CD4-positive, alpha-beta T cell treated with Interleukin-4 for 1 hour (primary cell): ENCODE data around the gene PAX8.
A peak's percentile ranks its signal among the peaks of the same experiment; 100 is the strongest.

Experiments used
- DNase-seq, 2 donors: peaks; one replicate each; pipeline ENCODE4 v3.0.0-alpha.2; 2020 to 2022

Gene PAX8

GRCh38 chr2:113236367-113237159 lies 42.2 kb downstream of the PAX8 start:
- no peak for DNase-seq

GRCh38 chr2:113235347-113236226 lies 43.1 kb downstream of the PAX8 start:
- peak in 1 of 2 donors; percentile 74 for DNase-seq

- DNase-seq: no peak
Measured at GRCh38 chr2:113234721-113235346, 43.9 kb downstream of the PAX8 start.

GRCh38 chr2:113233593-113234550 lies 44.8 kb downstream of the PAX8 start:
- no peak for DNase-seq

DNA sequence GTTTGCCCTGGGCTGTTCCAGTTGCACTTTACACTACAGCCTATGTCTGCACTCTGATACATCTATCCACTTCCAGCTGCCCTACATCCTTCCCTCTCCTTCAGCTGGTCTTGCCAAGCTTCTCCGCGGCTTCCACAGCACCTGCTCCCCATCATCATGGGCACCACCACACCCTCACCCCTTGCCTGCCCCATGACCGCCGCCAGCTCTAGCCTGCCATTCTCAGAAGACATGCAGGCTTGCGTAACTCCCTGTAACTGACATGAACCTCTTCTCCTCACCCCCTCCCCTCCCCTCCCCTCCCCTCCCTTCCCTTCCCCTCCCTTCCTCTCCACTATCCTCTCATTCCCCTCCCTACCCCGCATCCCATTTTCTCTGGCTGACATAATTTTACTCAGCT lies 46.0 kb downstream of the PAX8 start:
- no peak for DNase-seq

DNA sequence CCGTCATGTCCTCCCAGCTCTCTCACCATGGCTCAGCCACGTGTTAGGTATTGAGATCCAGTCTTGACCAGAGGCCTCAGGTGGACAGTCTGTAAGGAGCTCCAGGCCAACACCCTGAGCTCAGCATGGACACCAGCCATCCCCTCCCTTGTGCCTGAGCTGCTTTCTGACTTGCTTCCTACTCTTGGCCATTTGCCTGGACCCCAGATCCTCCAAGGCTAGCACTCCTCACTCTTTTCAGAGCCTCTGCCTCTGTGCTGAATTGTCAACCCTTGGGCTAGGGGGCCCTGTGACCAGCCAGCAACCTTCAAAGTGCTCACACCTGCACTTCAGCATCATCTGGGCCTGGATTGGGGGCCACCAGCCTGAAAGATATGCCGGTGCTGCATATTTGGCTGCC lies 46.6 kb downstream of the PAX8 start:
- DNase-seq: no peak

GRCh38 chr2:113231064-113231463 lies 47.7 kb downstream of the PAX8 start:
- DNase-seq: no peak

DNA sequence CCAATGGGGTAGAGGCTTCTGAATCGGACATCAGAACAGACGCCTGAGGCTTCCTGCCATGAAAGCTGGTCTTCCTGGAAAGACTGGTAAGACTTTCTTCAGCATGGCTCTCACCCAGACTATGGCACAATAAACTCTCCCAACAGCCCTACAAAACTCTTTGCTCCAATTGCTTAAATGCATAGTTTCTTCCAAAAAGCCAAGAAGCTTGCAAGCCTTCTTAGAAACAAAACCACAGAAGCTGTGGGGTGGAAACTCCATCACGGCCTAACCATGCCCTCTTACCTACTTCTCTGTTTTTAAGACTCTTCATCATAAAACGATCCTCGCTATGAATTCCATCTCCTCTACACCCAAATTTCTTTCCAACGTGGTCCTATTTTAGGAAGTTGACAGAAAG lies 48.2 kb downstream of the PAX8 start:
- no peak for DNase-seq

DNA sequence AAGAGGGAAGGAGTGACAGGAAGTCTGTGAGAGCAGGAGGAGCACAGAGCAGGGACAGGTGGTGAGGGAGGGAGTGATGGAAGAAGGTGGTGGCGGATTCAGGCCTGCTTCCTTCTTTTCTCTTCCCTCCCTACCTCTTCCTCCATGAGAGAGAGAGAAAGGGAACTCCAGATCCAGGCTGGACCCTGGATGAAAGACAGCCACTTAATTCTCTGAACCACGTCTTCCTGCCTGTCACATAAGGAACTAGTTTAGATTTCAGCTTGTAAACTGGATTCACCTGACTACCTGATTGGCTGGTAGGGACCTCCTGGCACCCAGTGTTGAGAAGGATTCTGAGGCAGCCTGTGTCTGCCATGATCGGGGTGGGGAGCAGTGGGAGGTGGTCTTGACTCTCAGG lies 48.9 kb downstream of the PAX8 start:
- no peak for DNase-seq

GRCh38 chr2:113228991-113229716 lies 49.6 kb downstream of the PAX8 start:
- no peak for DNase-seq

GRCh38 chr2:113228351-113228750 lies 50.4 kb downstream of the PAX8 start:
- no peak for DNase-seq

- no peak for DNase-seq
Measured at GRCh38 chr2:113227698-113228097, 51.0 kb downstream of the PAX8 start.

GRCh38 chr2:113227290-113227689 lies 51.4 kb downstream of the PAX8 start:
- no peak for DNase-seq

GRCh38 chr2:113226462-113226861 lies 52.3 kb downstream of the PAX8 start:
- DNase-seq: no peak

DNA sequence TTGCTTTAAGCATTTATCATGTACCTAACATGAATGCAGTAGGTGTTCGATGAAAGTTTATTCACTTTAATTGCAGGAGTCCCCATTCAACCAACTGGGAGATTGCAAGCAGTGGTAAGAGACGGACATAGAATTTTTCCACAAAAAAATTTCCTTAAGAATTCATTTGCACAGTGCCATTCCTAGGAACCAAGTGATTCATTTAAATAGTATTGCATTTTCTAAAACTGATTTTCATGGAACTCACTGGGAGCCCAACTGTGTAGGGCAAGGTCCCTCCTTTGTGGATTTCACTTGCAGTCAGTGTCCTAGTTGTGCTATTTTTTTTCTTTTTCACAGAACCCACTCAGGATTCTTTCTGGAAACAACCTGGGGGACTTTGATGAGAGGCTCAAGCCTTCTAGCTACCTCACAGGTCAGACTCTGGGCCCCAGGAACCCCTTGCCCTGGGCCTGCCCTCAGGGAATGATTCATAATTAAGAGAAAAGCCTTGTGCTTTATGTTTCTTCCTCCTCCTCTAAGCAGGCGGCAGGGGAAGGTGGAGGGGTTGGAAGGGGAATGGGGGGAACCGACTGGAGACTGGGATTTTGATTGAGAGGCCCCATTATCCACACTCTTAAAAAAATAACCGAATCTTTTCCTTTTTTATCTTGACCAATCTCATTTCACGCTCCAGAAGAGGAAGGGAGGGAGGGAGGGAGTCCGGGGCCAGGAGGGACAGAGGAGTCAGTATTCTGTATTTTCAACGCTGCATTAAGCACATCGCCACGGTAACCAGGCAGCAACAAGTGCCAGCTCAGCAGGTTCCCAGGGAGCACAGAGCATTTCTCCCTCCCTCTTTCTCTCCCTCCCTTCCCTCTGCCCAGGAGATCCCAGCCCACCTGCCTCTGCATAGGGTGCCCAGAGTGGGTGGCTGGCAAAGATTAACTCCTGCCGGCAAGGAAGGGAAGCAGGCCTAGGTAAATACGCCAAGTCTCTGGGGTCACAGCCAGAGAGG lies 53.2 kb downstream of the PAX8 start:
- no peak for DNase-seq

- no peak for DNase-seq
Measured at GRCh38 chr2:113224647-113225236, 54.0 kb downstream of the PAX8 start.

DNA sequence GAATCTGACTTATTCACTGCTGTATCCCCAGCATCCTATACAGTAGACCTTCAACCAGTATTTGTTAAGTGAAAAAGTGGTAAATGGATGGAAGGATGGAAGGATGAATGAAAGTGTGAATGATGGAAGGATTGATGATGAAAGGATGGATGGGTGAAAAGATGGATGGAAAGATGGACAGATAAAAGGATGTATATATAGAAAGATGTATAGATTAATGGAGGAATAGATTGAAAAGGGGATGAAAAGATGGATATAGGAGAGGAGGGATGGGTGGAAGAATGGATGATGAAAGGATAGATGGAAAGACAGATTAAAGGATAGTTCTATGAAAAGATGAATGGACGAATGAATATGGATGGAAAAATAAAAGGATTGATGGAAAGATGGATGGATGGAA lies 54.9 kb downstream of the PAX8 start:
- DNase-seq: no peak

DNA sequence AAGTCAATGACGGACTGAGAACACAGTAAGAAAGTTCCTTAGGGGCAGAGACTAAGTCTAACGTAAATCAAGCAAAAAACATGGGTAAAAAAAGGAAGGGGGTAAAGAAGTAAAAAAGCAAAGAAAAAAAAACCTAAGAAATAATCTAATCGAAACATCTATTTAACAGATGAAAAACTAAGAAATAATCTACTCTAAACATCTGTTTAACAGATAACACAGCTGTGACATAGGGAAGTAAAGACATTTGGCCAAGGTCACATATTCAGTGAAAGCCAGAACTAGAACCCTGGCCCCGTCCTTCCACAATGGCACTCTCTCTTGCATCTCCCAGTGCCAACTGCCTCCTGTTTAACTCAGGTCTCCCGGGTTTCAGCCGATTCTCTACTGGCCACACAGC lies 56.9 kb downstream of the PAX8 start:
- no peak for DNase-seq

- no peak for DNase-seq
Measured at GRCh38 chr2:113220970-113221708, 57.6 kb downstream of the PAX8 start.
